DOHH2 (cell line): Measurements from ENCODE around the gene ZNF787.

Experiments
- EZH2phosphoT487 ChIP-seq: fragments of 200-600 bp; sonication (generic); IDR thresholded peaks from 2 replicates; pipeline ENCODE4 v1.6.1; 2017; ENCODE audit warnings: borderline replicate concordance, mild to moderate bottlenecking, antibody characterized with exemption, low read length, moderate library complexity, mixed read lengths
- TF ChIP-seq, protein P1 (sequence below): fragments of 200-600 bp; sonication (generic); IDR thresholded peaks from one replicate; pipeline ENCODE4 v1.5.1; 2014; ENCODE audit warnings: antibody characterized with exemption, mild to moderate bottlenecking, low read depth, low read length; ENCODE audit not compliant: poor library complexity, severe bottlenecking

DNA sequence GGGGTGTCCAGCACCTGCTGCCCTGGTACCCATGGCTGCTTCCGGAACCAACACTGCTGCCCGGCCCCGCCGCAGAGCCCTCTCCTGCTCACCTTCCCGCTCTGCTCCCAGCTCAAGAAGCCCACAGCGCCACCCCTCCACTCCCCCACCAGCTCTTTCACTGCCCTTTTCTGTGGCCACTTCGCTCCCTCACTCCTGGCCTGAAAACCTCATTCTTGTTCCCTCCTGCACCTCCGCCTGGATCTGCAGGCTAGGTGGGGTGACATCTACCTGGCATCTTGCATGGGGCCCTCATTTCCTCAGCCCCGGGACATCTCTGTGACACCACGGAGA lies 6.4 kb downstream of the ZNF787 start:
- TF ChIP-seq, protein P1, sequence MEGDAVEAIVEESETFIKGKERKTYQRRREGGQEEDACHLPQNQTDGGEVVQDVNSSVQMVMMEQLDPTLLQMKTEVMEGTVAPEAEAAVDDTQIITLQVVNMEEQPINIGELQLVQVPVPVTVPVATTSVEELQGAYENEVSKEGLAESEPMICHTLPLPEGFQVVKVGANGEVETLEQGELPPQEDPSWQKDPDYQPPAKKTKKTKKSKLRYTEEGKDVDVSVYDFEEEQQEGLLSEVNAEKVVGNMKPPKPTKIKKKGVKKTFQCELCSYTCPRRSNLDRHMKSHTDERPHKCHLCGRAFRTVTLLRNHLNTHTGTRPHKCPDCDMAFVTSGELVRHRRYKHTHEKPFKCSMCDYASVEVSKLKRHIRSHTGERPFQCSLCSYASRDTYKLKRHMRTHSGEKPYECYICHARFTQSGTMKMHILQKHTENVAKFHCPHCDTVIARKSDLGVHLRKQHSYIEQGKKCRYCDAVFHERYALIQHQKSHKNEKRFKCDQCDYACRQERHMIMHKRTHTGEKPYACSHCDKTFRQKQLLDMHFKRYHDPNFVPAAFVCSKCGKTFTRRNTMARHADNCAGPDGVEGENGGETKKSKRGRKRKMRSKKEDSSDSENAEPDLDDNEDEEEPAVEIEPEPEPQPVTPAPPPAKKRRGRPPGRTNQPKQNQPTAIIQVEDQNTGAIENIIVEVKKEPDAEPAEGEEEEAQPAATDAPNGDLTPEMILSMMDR: no peak
- no peak for TF ChIP-seq EZH2phosphoT487
